Neuron (in vitro differentiated cells): ENCODE results near the gene GJA4.
"Not testable (repeated sequence)": the region's sequence is repeated elsewhere in the genome, so short reads cannot be mapped to it uniquely, and the experiment has no call there.

Source experiments
- H2AFZ ChIP-seq: one replicate; pipeline ENCODE4 v1.6.1; 2013; ENCODE audit warnings: low read depth, mild to moderate bottlenecking, inconsistent platforms, low read length, moderate library complexity
- H3K27me3 ChIP-seq: one replicate; pipeline ENCODE4 v1.6.1; 2013; ENCODE audit warnings: low read length; ENCODE audit not compliant: insufficient read depth
- H3K36me3 ChIP-seq: one replicate; pipeline ENCODE4 v1.6.1; 2013; ENCODE audit warnings: low read length; ENCODE audit not compliant: insufficient read depth
- H3K4me1 ChIP-seq: one replicate; pipeline ENCODE4 v1.6.1; 2013; ENCODE audit warnings: low read length; ENCODE audit not compliant: insufficient read depth
- H3K4me3 ChIP-seq: 2 replicates; pipeline ENCODE4 v1.5.1; 2013; ENCODE audit warnings: mild to moderate bottlenecking, low read length, moderate library complexity
- H3K9me3 ChIP-seq: one replicate; pipeline ENCODE4 v1.6.1; 2013; ENCODE audit warnings: low read length

Gene GJA4

GRCh38 chr1:34787461-34788420 is 5.1 kb upstream of the GJA4 start:
- Histone ChIP-seq H3K36me3 (no peaks in the 10 kb centered on the region), H2AFZ (no peak overlapping the region), H3K9me3 (no peaks in the 10 kb centered on the region)

GRCh38 chr1:34790985-34791384 is 1.8 kb upstream of the GJA4 start:
- H3K4me3 ChIP-seq = no peak overlapping the region
- no peaks in the 10 kb centered on the region for H3K4me1 ChIP-seq

More at GRCh38 chr1:34787461-34788420, 5.1 kb upstream of the GJA4 start:
- Histone ChIP-seq H3K4me3 (no peak overlapping the region), H3K27me3 (peaks cover 9% of the 10 kb centered on the region), H3K4me1 (no peaks in the 10 kb centered on the region)

GRCh38 chr1:34792424-34792823 is 375 bp upstream of the GJA4 start:
- Histone ChIP-seq H3K27me3 (no peaks in the 10 kb centered on the region), H3K9me3 (no peaks in the 10 kb centered on the region), H3K36me3 (no peaks in the 10 kb centered on the region), H3K4me1 (no peaks in the 10 kb centered on the region), H2AFZ (no peak overlapping the region), H3K4me3 (no peak overlapping the region)

More at GRCh38 chr1:34790985-34791384, 1.8 kb upstream of the GJA4 start:
- Histone ChIP-seq H3K9me3 (no peaks in the 10 kb centered on the region), H3K27me3 (no peaks in the 10 kb centered on the region), H3K36me3 (no peaks in the 10 kb centered on the region), H2AFZ (no peak overlapping the region)

DNA sequence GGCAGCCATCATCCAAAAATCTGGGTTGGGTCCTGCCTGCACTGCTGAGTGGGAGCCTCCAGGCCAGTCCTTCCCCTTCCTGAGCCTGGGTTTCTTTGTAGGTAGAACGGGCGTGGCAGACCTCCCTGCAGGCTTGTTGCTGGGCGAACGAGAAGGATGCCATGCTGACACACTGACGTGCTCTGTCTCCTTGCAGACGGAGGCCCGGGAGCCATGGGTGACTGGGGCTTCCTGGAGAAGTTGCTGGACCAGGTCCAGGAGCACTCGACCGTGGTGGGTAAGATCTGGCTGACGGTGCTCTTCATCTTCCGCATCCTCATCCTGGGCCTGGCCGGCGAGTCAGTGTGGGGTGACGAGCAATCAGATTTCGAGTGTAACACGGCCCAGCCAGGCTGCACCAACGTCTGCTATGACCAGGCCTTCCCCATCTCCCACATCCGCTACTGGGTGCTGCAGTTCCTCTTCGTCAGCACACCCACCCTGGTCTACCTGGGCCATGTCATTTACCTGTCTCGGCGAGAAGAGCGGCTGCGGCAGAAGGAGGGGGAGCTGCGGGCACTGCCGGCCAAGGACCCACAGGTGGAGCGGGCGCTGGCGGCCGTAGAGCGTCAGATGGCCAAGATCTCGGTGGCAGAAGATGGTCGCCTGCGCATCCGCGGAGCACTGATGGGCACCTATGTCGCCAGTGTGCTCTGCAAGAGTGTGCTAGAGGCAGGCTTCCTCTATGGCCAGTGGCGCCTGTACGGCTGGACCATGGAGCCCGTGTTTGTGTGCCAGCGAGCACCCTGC is 1.4 kb downstream of the GJA4 start:
- H2AFZ ChIP-seq = no peak overlapping the region
- H3K4me1 ChIP-seq = no peaks in the 10 kb centered on the region
- no peaks in the 10 kb centered on the region for H3K36me3 ChIP-seq
- no peak overlapping the region for H3K4me3 ChIP-seq
- no peaks in the 10 kb centered on the region for H3K27me3 ChIP-seq
- no peaks in the 10 kb centered on the region for H3K9me3 ChIP-seq

DNA sequence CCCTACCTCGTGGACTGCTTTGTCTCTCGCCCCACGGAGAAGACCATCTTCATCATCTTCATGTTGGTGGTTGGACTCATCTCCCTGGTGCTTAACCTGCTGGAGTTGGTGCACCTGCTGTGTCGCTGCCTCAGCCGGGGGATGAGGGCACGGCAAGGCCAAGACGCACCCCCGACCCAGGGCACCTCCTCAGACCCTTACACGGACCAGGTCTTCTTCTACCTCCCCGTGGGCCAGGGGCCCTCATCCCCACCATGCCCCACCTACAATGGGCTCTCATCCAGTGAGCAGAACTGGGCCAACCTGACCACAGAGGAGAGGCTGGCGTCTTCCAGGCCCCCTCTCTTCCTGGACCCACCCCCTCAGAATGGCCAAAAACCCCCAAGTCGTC is 2.0 kb downstream of the GJA4 start:
- Histone ChIP-seq H3K36me3 (no peaks in the 10 kb centered on the region), H3K4me1 (no peaks in the 10 kb centered on the region), H3K9me3 (no peaks in the 10 kb centered on the region), H3K4me3 (no peak overlapping the region), H2AFZ (no peak overlapping the region), H3K27me3 (no peaks in the 10 kb centered on the region)

DNA sequence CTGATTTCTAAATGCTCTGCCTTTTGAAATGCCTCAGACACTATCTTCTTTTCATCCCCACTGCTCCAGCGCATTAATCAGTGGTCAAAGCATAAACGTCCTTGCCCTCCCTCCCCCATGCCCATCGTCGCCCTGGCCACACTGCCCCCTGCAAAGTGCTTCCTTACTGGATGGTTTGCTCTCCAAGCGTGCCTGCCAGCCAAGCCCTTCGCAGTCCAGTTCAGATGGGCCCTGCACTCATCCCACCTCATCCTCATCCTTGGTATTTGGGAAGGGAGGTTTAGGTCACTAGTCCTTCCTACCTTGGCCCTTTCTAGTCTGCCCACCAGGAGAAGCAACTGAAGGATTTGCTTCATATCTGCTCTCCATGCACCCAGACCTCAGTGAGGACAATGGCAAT is 3.1 kb downstream of the GJA4 start:
- H3K4me3 ChIP-seq = no peak overlapping the region
- no peaks in the 10 kb centered on the region for H3K27me3 ChIP-seq
- no peaks in the 10 kb centered on the region for H3K4me1 ChIP-seq
- H2AFZ ChIP-seq = no peak overlapping the region
- no peaks in the 10 kb centered on the region for H3K36me3 ChIP-seq
- no peaks in the 10 kb centered on the region for H3K9me3 ChIP-seq

GRCh38 chr1:34796990-34797389 is 4.2 kb downstream of the GJA4 start:
- H3K9me3 ChIP-seq = no peaks in the 10 kb centered on the region
- H2AFZ ChIP-seq = no peak overlapping the region
- H3K36me3 ChIP-seq = no peaks in the 10 kb centered on the region
- H3K4me3 ChIP-seq = no peak overlapping the region
- no peaks in the 10 kb centered on the region for H3K4me1 ChIP-seq
- no peaks in the 10 kb centered on the region for H3K27me3 ChIP-seq

DNA sequence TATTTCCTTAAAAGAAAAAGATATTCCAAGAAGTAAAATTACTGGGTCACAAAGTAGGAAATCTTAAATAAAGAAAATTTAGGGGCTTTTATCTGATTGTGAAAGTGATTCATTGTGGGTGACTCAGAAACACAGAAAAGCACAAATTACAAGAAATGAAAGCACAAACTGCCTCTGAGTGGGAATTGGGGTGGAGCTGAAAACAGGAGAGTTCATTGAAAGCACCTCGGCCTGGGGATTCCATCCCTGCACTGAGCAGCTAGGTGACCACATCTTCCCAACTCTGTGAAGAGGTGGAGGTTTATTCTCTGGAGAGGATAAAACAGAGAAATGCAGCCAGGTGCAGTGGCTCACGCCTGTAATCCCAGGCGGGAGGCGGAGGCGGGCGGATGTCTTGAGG is 7.4 kb downstream of the GJA4 start:
- Histone ChIP-seq H3K4me1 (no peaks in the 10 kb centered on the region), H3K27me3 (no peaks in the 10 kb centered on the region), H3K36me3 (no peaks in the 10 kb centered on the region), H2AFZ (no peak overlapping the region), H3K4me3 (no peak overlapping the region), H3K9me3 (no peaks in the 10 kb centered on the region)

DNA sequence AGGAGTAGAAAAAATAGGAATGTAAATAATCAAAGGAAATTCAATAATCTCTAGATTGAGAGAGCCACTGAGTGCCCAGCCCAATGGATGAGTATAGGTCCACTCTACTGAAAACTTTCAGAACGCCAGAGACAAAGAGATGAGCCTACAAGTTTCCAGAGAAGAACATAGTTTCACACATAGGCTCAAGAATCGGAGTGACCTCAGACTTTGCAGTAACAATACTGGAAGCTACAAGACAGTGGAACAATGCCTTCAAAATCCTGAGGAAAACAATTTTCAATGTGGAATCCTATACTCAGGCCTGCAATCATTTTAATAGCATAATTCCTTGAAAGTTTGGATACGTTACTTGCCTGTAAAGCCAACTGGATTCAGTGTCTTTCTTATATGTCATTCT is 11.0 kb downstream of the GJA4 start:
- H3K27me3 ChIP-seq = no peaks in the 10 kb centered on the region
- no peaks in the 10 kb centered on the region for H3K9me3 ChIP-seq
- H3K4me1 ChIP-seq = no peaks in the 10 kb centered on the region
- H3K36me3 ChIP-seq = no peaks in the 10 kb centered on the region
- H2AFZ ChIP-seq = no peak overlapping the region
- no peak overlapping the region for H3K4me3 ChIP-seq

DNA sequence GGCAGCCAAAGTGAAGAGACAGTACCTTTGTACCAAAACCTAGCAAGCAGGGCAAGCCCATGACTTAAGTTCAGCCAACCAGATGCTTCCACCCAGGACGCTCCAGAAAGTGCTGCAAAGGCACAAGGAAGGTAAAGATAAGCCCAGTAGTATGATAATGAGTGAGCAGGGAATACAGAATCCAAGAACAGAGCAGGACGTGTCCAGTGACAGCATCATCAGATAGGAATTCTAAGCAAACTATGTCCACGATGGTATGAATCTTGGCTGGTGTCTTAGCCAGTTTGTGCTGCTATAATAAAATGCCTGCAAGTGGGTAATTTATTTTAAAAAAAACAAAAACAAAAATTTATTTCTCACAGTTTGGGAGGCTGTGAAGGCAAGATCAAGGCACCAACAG is 13.6 kb downstream of the GJA4 start:
- Histone ChIP-seq H3K36me3 (no peaks in the 10 kb centered on the region), H2AFZ (no peak overlapping the region), H3K27me3 (no peaks in the 10 kb centered on the region), H3K9me3 (no peaks in the 10 kb centered on the region), H3K4me1 (no peaks in the 10 kb centered on the region), H3K4me3 (no peak overlapping the region)

DNA sequence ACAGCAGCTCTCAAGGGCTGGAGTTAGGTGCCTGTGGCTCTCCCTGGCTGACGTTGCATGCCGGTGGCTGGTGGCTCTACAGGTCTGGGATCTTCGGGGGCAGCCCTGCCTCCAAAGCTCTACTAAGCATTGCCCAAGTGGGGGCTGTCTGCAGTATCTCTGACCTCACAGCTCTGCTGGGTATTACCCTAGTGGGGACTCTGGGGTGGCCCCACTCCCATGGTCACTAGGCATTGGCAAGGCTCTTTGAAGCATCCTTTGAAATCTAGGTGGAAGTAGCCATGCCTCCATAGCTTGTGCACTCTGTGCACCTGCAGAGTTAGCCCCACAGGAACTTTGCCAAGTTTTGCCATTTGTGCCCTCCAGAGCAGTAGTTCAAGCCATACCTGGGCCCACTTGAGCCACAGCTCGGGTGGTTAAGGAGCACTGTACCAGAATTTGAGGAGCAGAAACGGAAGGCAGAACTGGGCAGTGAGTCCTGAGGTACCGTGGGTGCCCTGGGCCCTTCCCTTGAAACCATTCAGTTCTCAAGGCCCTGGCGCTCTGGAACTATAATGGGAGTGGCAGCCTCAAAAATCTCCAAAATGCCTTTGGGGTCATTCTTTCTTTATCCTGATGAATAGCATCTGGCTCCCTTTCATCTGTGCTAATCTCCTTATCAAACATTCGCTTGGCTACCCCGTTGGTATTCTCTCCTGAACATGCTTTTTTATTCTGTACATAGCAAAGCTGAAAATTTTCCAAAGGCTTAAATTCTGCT is 15.4 kb downstream of the GJA4 start:
- Histone ChIP-seq H3K36me3 (no peaks in the 10 kb centered on the region), H3K27me3 (no peaks in the 10 kb centered on the region), H2AFZ (no peak overlapping the region), H3K4me3 (no peak overlapping the region), H3K9me3 (no peaks in the 10 kb centered on the region), H3K4me1 (no peaks in the 10 kb centered on the region)

- H3K9me3 ChIP-seq, H2AFZ ChIP-seq, H3K27me3 ChIP-seq, H3K36me3 ChIP-seq, H3K4me3 ChIP-seq, H3K4me1 ChIP-seq: not testable (repeated sequence)
These were observed 18.0 kb downstream of the GJA4 start for GRCh38 chr1:34810781-34811180.

DNA sequence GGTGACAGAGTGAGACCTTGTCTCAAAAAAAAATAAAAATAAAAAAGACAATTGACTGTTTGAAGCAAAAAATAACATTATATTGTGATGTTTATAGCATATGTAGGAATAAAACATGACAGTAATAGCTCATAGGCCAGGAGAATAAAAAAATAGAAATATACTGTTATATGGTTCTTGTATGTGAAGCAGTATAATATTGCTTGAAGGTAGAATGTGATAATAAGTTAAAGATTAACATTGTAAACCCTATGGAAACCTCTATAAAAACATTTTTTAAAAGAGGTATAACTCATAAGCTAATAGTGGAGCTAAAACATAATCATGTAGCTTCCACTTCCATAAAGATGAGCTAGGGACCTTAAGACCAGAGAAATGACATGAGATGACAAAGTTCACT is 23.5 kb downstream of the GJA4 start:
- no peaks in the 10 kb centered on the region for H3K27me3 ChIP-seq
- no peaks in the 10 kb centered on the region for H3K9me3 ChIP-seq
- no peak overlapping the region for H3K4me3 ChIP-seq
- no peak overlapping the region for H2AFZ ChIP-seq
- H3K36me3 ChIP-seq = no peaks in the 10 kb centered on the region
- no peaks in the 10 kb centered on the region for H3K4me1 ChIP-seq
